T1000 (cell line): ENCODE results near the gene PTPRN2.

Experiments
- DNase-seq: peaks from one replicate; lab custom pipeline; 2025; ENCODE audit warnings: mixed read lengths; lab: John Stamatoyannopoulos, UW

PTPRN2 gene

DNA sequence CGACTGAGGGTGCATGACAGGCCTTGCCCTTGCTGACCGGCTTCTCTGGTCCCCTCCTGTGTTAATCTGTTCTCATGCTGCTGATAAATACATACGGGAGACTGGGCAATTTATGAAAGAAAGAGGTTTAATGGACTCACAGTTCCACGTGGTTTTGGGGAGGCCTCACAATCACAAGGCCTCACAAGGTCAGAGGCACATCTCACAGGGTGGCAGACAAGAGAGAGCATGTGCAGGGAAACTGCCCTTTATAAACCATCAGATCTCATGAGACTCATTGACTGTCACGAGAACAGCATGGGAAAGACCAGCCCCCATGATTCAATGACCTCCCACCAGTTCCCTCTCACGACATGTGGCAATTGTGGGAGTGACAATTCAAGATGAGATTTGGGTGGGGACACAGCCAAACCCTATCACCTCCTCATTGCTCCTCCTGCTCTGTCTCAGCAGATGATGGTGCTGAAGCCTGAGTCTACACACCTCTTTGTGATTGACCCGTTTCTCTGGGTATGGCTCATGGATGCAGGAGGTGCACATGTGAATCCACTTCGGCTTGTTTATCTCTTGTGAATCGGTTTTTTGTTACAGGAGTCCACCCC is 703.1 kb downstream of the PTPRN2 start:
- DNase-seq, result no peak

DNA sequence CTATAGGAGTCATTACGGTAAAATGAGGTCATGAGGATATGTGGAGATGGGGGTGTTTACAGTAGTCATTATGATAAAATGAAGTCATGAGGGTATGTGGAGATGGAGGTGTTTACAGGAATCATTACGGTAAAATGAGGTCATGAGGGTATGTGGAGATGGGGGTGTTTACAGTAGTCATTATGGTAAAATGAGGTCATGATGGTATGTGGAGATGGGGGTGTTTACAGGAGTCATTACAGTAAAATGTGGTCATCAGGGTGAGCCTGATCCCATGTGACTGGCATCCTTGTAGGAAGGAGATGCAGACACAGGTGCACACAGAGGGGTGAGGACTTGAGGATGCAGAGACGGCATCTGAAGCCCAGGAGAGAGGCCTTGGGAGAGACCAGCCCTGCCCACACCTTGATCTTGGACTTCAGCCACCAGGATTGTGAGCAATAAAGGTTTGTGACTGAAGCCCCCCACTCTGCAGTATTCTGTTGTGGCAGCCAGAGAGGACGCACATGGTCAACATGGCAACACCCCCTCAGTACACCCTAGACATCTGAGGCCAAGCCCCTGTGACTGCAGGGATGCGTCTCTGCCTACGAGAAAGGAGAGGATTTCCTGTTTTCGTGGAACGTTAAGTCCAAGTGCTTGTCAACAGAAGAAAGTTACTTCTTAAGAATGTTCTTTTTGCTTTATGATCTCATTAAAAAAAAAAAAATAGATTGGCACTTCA is 706.4 kb downstream of the PTPRN2 start:
- no peak for DNase-seq

- DNase-seq, result no peak
Observed at GRCh38 chr7:157879391-157879790, 708.2 kb downstream of the PTPRN2 start.

DNA sequence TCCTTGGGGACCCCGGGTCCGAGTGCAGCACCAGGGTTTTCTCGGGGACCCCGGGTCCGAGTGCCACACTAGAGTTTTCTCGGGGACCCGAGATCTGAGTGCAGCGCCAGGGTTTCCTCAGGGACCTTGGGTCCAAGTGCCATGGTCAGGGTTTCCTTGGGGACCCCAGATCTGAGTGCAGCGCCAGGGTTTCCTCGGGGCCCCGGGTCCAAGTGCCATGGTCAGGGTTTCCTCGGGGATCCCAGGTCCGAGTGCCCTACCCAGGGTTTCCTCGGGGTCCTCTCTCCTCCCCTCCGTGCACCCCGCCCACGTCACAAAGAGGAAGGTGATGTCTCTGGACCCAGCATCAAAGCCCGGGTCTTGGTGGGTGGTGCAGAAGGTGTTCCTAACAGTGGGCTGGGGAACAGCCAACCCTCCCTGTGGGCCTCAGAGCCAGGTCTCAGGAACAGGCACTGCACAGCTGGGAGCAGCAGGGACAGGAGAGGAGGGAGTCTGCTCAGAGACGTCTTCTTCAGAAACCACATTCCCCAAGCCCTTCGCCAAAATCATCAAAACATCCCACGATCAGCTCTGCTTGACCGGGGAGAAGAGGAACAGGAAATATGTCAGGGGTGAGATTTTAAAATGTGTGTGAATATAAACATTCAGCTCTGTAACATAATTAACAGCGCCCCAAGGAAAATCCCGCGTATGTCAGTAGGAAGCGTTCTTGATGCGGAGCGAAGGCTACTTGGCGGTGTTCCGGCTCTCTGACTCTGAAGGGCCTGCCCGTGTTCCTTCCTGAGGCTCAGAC is 710.1 kb downstream of the PTPRN2 start:
- no peak for DNase-seq

DNA sequence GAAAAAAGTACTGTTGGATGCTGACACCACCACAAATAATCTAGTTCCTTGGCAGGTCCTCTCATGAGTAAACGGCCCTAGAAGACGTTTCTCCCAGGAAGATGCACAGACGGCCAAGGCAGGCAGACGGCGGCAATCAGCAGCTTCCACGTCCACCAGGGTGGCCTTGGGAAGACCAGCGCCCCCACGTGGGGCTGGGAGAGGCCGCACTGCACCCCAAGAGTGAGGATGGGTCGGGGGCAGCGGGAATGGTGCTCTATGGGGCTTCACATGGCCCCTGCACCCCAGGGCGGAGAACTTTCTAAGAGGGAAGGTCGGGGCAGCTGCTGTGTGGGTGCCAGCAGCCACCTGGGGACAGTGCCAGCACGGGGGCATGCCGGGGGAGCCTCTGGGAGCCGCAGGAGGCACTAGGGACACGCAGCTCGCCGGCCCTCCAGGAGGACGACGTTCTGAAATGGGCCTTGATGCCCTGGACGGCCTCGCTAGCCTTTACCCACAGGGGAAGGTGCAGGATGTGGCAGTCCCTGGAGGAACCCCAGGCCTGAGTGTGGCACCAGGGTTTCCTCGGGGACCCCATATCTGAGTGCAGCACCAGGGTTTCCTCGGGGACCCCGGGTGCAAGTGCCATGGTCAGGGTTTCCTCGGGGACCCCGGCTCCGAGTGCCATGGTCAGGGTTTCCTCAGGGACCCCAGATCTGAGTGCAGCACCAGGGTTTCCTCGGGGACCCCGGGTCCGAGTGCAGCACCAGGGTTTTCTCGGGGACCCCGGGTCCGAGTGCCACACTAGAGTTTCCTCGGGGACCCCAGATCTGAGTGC is 710.9 kb downstream of the PTPRN2 start:
- no peak for DNase-seq

DNA sequence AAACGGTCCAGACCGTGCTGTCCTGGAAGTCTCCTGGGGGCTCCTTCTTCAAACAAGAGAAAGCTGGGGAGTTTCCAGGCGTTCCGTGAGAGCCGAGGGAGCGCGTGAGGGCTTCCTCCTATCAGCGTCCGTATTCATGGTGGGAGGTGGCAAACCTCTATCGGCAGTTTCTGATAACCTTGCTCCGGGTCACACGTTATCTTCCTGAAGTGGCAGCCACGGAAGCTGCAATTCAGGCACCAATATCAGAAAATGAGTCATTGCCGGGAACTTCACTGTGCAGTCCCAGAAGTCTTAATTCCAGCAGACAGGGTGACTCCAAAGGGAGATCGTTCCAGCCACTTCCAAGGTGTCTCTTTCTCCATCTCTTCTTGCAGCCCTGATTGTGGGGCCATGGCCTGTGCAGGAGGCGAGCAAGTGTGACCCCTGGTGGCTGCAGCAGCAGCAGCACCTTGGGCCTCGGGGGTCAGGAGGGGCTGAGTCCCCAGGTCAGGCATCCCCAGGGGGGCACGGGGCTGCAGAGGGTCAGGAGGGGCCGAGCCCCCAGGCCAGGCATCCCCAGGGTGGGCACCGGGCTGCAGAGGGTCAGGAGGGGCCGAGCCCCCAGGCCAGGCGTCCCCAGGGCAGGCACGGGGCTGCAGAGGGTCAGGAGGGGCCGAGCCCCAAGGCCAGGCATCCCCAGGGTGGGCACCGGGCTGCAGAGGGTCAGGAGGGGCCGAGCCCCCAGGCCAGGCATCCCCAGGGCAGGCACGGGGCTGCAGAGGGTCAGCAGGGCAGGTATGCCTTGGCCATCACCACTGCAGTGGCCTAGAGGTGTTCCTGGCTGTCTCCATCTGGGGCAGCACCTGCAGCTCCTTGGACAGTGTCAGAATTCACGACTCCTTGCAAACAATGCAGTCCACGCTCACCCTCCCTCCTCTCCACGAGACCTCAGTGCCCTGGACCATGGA is 712.1 kb downstream of the PTPRN2 start:
- DNase-seq, result no peak

- DNase-seq, result no peak
Observed at GRCh38 chr7:157874870-157875229, 712.8 kb downstream of the PTPRN2 start.

DNA sequence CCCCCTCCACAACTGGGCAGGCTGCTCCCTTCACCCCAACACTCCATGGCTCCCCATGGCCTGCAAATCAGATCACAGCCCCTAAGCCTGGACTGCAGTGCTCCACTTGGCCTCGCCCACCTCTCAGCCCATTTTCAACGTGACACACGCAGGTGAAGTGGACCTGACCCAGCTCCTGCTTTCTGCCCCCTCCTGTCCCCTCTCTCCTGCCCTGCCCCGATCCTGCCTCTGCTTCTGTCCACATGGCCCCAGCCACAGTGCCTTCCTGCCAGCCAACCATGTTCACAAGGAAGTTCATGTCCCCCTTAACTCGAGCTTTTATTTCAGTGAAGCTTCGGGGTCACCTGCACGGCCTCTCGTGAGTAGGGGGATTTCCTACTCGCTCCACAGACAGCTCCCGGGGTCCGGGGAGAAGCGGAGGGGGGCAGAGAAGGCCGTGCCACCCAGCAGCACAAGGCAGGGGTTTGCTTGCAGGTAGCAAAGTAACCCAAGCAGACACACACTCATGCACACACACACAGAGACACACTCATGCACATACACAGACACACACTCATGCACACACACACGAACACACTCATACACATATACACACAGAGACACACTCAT is 713.3 kb downstream of the PTPRN2 start:
- DNase-seq, result no peak

DNA sequence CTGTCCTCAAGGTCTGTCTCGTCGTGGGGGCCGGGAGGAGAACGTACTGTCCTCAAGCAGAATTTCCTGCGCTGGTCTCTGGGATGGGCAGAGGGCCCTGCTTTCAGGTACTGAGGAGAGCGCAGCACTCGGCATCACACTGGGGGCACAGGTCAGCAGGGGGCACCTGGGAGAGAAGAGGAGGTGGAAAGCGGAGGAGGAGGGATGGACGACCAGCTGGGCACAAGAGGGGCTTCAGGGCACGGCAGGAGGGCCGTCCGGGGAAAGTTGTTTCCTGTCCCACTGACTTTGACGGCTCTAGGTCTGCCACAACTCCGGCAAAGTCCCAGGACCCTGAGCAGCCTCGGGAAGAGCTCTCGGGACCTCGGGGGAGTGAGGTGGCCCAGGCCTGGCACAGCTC is 714.0 kb downstream of the PTPRN2 start:
- no peak for DNase-seq

DNA sequence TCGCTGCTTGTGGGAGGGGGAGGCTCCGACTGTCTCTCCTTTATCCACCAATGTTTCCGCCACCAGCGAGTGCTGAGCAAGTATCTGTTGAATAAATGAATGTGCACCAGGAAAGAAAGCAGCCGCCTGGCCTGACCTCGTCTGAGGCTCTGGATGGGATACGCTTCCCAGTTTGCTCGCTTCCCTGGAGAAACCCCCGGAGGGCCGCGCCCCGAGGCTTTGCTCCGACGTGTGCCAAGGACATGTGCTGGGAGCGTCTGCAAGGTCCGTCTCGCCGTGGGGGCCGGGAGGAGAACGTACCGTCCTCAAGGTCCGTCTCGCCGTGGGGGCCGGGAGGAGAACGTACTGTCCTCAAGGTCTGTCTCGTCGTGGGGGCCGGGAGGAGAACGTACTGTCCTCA is 714.4 kb downstream of the PTPRN2 start:
- DNase-seq, result no peak

- no peak for DNase-seq
Observed at GRCh38 chr7:157872447-157872846, 715.2 kb downstream of the PTPRN2 start.

GRCh38 chr7:157871681-157872080 is 715.9 kb downstream of the PTPRN2 start:
- DNase-seq, result no peak

- no peak for DNase-seq
Observed at GRCh38 chr7:157870644-157871290, 716.9 kb downstream of the PTPRN2 start.

DNA sequence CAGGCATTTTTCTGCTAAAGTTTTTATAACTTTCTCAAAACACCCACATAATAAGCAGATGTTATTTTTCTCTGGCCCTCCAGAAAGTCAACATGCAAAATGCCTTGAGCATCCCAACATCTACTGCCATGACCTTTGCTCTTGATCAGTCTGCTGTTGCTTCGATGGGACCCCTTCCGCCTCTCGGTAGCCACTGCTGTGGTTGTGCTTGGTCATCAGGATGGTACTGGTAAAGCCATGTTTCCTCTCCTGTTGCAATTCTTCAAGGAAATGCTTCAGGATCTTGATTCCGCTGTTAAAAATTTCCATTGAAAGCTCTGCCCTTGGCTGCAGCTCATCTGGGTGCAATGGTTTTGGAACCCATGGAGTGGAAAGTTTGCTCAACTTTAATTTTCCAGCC is 717.8 kb downstream of the PTPRN2 start:
- no peak for DNase-seq

- no peak for DNase-seq
Observed at GRCh38 chr7:157867685-157868305, 719.8 kb downstream of the PTPRN2 start.

- no peak for DNase-seq
Observed at GRCh38 chr7:157866336-157866924, 721.2 kb downstream of the PTPRN2 start.

DNA sequence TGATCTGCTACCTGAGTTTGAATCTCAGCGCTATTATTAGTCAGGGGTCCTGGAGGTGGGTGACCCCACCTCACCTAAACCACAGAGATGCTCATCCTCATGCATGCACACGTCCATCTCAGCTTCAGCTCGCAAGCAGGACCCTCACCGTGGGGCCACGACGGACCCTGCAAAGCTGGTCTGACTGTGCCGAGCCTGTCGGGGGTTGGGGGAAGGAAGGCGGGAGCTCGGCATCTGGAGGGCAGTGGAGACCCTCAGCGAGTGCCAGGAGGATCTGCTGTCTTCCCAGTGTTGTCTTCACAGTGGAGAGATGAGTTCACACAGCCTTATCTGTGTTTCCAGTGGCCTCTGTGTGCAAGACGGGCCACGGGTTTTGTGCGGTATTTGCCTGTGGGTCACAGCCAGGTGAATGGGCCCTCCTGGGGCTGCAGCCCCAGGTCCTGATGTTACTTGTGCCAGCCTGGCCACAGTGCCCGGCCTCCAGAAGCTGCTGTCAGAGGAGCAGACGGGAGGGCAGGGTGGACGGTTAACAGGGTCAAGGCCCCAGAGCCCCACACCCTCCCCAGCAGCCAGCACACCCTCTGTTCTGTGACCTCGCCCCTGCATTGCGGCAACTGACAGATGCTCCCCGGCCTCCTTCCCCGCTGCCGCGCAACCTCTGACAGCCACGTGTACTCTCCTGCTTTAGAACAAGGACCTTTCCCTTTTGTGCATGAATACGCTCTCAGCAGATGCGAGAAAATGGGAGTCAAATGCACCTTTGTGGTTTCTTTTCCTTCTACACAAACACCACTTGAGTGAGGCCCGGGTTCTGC is 722.1 kb downstream of the PTPRN2 start:
- DNase-seq, result no peak

GRCh38 chr7:157864911-157865310 is 722.7 kb downstream of the PTPRN2 start:
- no peak for DNase-seq
